H1 (cell line): ENCODE data around the gene ACP3. TPM values are rescaled to one million over a fixed set of nuclear protein-coding genes. Genes with fewer than 3 reads are reported as not detected.

Experiments used
- CTCF ChIA-PET: fragments of 300-600 bp; sonication (Branson Sonifier 250); formaldehyde crosslinking; loops from one replicate; lab custom pipeline; 2021; ENCODE audit not compliant: partially characterized antibody; lab: Charles Lee
- POLR2A ChIA-PET: fragments of 300-600 bp; sonication (Branson Sonifier 250); formaldehyde crosslinking; loops from one replicate; lab custom pipeline; 2021; ENCODE audit warnings: inconsistent platforms; ENCODE audit not compliant: partially characterized antibody; lab: Charles Lee
- DNase-seq, 2 experiments: peaks; one replicate each; pipeline versions ENCODE4 v3.0.0 to v3.0.0-alpha.2; 2010 to 2022; ENCODE audit warnings: low spot score in 2 of 2, low read depth in 1 of 2, mixed read lengths in 1 of 2
- FAIRE-seq: peaks from 2 replicates; lab custom pipeline; 2011; peaks lifted over from hg19 to GRCh38; lab: Jason Lieb, UNC
- H2AFZ ChIP-seq: 2 replicates; pipeline ENCODE4 v1.8.1; 2012; ENCODE audit warnings: low read length, inconsistent platforms
- H2AK5ac ChIP-seq: 2 replicates; pipeline ENCODE4 v1.6.1; 2013; ENCODE audit warnings: low read depth, low read length
- H2BK120ac ChIP-seq: replicated peaks from 2 replicates; pipeline ENCODE3; 2013; ENCODE audit warnings: low read depth, low read length, inconsistent platforms
- H2BK12ac ChIP-seq: 2 replicates; pipeline ENCODE4 v1.6.1; 2013; ENCODE audit warnings: low read depth, low read length
- H2BK15ac ChIP-seq: 2 replicates; pipeline ENCODE4 v1.6.1; 2013; ENCODE audit warnings: low read length
- H2BK20ac ChIP-seq: 2 replicates; pipeline ENCODE4 v1.6.1; 2013; ENCODE audit warnings: low read length
- H2BK5ac ChIP-seq: 2 replicates; pipeline ENCODE4 v1.6.1; 2013; ENCODE audit warnings: low read depth, low read length
- H3K14ac ChIP-seq: 2 replicates; pipeline ENCODE4 v1.6.1; 2013; ENCODE audit warnings: inconsistent platforms; ENCODE audit not compliant: insufficient read length
- H3K18ac ChIP-seq: 2 replicates; pipeline ENCODE4 v1.6.1; 2013; ENCODE audit warnings: low read length; ENCODE audit errors: extremely low read depth
- H3K23ac ChIP-seq: 2 replicates; pipeline ENCODE4 v1.6.1; 2013; ENCODE audit warnings: inconsistent platforms; ENCODE audit not compliant: insufficient read length
- H3K23me2 ChIP-seq: 2 replicates; pipeline ENCODE4 v1.6.1; 2013; ENCODE audit warnings: low read depth, low read length
- H3K27ac ChIP-seq: 2 replicates; pipeline ENCODE4 v1.6.1; 2011; ENCODE audit warnings: low read depth, low read length, inconsistent platforms
- H3K27me3 ChIP-seq, 4 experiments: replicated peaks in 1 of 4; 1 replicate in 1 of 4; 2 replicates in 3 of 4; pipeline versions ENCODE4 v1.6.1 to v1.8.1; 2011 to 2013; ENCODE audit warnings: low read length in 3 of 4, mild to moderate bottlenecking in 3 of 4, inconsistent platforms in 2 of 4, mixed read lengths in 2 of 4, moderate library complexity in 1 of 4; ENCODE audit not compliant: control insufficient read depth in 3 of 4, insufficient read depth in 3 of 4; ENCODE audit errors: extremely low read depth in 1 of 4
- H3K36me3 ChIP-seq, 4 experiments: 2 replicates each; pipeline versions ENCODE4 v1.6.1 to v1.8.1; 2011 to 2013; ENCODE audit warnings: mild to moderate bottlenecking in 4 of 4, low read length in 3 of 4, moderate library complexity in 2 of 4, control low read depth in 1 of 4, inconsistent platforms in 1 of 4; ENCODE audit not compliant: insufficient read depth in 4 of 4, control insufficient read depth in 2 of 4
- H3K4ac ChIP-seq: replicated peaks from 2 replicates; pipeline ENCODE3; 2013; ENCODE audit warnings: low read length, low read depth, mixed read lengths, inconsistent platforms; ENCODE audit not compliant: insufficient read length
- H3K4me1 ChIP-seq, 4 experiments: replicated peaks in 1 of 4; 1 replicate in 1 of 4; 2 replicates in 3 of 4; pipeline versions ENCODE4 v1.6.1 to v1.8.1; 2011 to 2013; ENCODE audit warnings: low read length in 3 of 4, inconsistent platforms in 2 of 4, mixed read lengths in 1 of 4; ENCODE audit not compliant: insufficient read depth in 4 of 4, control insufficient read depth in 3 of 4
- H3K4me2 ChIP-seq, 2 experiments: 2 replicates each; pipeline versions ENCODE4 v1.6.1 to v1.8.1; 2011 to 2013; ENCODE audit warnings: low read depth in 2 of 2, low read length in 2 of 2, control low read depth in 1 of 2, inconsistent platforms in 1 of 2, mild to moderate bottlenecking in 1 of 2; ENCODE audit not compliant: insufficient read depth in 1 of 2
- H3K4me3 ChIP-seq, 4 experiments: fragments of 200-600, 300-600 bp in 1 of 4; sonication (generic), shearing (Covaris generic), sonication (Bioruptor Twin) in 1 of 4; 2 replicates each; pipeline versions ENCODE4 v1.5.1 to v1.8.1; 2011 to 2016; ENCODE audit warnings: low read length in 4 of 4, low read depth in 3 of 4, control low read depth in 2 of 4, inconsistent platforms in 2 of 4, mild to moderate bottlenecking in 2 of 4, mixed read lengths in 1 of 4, moderate library complexity in 1 of 4; ENCODE audit not compliant: insufficient read depth in 2 of 4; ENCODE audit errors: extremely low read depth in 1 of 4
- H3K56ac ChIP-seq: replicated peaks from 2 replicates; pipeline ENCODE3; 2013; ENCODE audit warnings: low read depth, mild to moderate bottlenecking, mixed read lengths, low read length, inconsistent platforms; ENCODE audit not compliant: insufficient read length
- H3K79me1 ChIP-seq: 2 replicates; pipeline ENCODE4 v1.6.1; 2013; ENCODE audit warnings: low read depth, low read length, control low read depth
- H3K79me2 ChIP-seq, 2 experiments: 2 replicates each; pipeline versions ENCODE4 v1.6.1 to v1.8.1; 2012 to 2013; ENCODE audit warnings: low read length in 2 of 2, mild to moderate bottlenecking in 2 of 2, inconsistent platforms in 1 of 2; ENCODE audit not compliant: insufficient read depth in 2 of 2, control insufficient read depth in 1 of 2
- H3K9ac ChIP-seq, 4 experiments: replicated peaks in 1 of 4; 1 replicate in 1 of 4; 2 replicates in 3 of 4; pipeline versions ENCODE4 v1.6.1 to v1.8.1; 2011 to 2013; ENCODE audit warnings: low read depth in 3 of 4, low read length in 3 of 4, control low read depth in 2 of 4, mild to moderate bottlenecking in 2 of 4, moderate library complexity in 2 of 4, inconsistent platforms in 1 of 4; ENCODE audit errors: extremely low read depth in 1 of 4
- H3K9me3 ChIP-seq, 2 experiments: 2 replicates each; pipeline versions ENCODE4 v1.6.1 to v1.8.1; 2012 to 2013; ENCODE audit warnings: mild to moderate bottlenecking in 2 of 2, moderate library complexity in 2 of 2, control low read depth in 1 of 2, inconsistent platforms in 1 of 2, low read depth in 1 of 2, low read length in 1 of 2, mixed read lengths in 1 of 2; ENCODE audit not compliant: insufficient read depth in 2 of 2
- H4K20me1 ChIP-seq, 2 experiments: replicated peaks in 1 of 2; 2 replicates each; pipeline versions ENCODE3 to v1.8.1; 2011 to 2013; ENCODE audit warnings: inconsistent platforms in 2 of 2, low read length in 2 of 2, mild to moderate bottlenecking in 1 of 2; ENCODE audit not compliant: insufficient read depth in 2 of 2, control insufficient read depth in 1 of 2
- H4K5ac ChIP-seq: 2 replicates; pipeline ENCODE4 v1.6.1; 2013; ENCODE audit warnings: low read length, low read depth, mixed read lengths, inconsistent platforms; ENCODE audit not compliant: insufficient read length
- H4K8ac ChIP-seq: 2 replicates; pipeline ENCODE4 v1.8.0; 2013; ENCODE audit warnings: mild to moderate bottlenecking, moderate library complexity, low read length, inconsistent platforms; ENCODE audit not compliant: insufficient read depth; ENCODE audit errors: extremely low read depth
- H4K91ac ChIP-seq: replicated peaks from 2 replicates; pipeline ENCODE3; 2013; ENCODE audit warnings: low read length, mixed read lengths, inconsistent platforms; ENCODE audit not compliant: insufficient read length
- CTCF ChIP-seq, 3 experiments: IDR thresholded peaks; 1 replicate in 2 of 3; 2 replicates in 1 of 3; pipeline versions ENCODE4 v1.5.1 to v1.6.1; 2011; ENCODE audit warnings: low read length in 3 of 3, mild to moderate bottlenecking in 3 of 3, inconsistent platforms in 2 of 3, low read depth in 1 of 3, moderate library complexity in 1 of 3; ENCODE audit not compliant: insufficient read depth in 1 of 3; ENCODE audit errors: control extremely low read depth in 1 of 3
- E2F6 ChIP-seq: IDR thresholded peaks from 2 replicates; pipeline ENCODE4 v1.6.1; 2012; ENCODE audit warnings: inconsistent platforms
- KDM1A ChIP-seq: fragments of 200-600, 300-600 bp; sonication (generic); IDR thresholded peaks from 2 replicates; pipeline ENCODE4 v1.7.1; 2016; ENCODE audit warnings: mild to moderate bottlenecking, low read length, borderline replicate concordance
- KDM5A ChIP-seq: fragments of 200-600 bp; IDR thresholded peaks from 2 replicates; pipeline ENCODE4 v1.7.1; 2012; ENCODE audit warnings: mild to moderate bottlenecking, low read length, inconsistent platforms, mixed read lengths
- MAX ChIP-seq: IDR thresholded peaks from 2 replicates; pipeline ENCODE4 v1.6.1; 2012; ENCODE audit warnings: inconsistent platforms
- SIRT6 ChIP-seq: IDR thresholded peaks from one replicate; pipeline ENCODE4 v1.7.1; 2012; ENCODE audit warnings: low read length, inconsistent platforms
- WGBS, 2 experiments: shearing (Covaris generic) in 1 of 2; methylation state at CpG; one replicate each; pipeline versions ENCODE4 v1.1.6 to v1.1.7; 2013 to 2015; ENCODE audit warnings: low lambda C conversion rate in 2 of 2, mixed read lengths in 2 of 2, inconsistent platforms in 1 of 2, low coverage in 1 of 2, missing lambda C conversion rate in 1 of 2; ENCODE audit not compliant: insufficient replicate concordance in 2 of 2, insufficient coverage in 1 of 2, insufficient read length in 1 of 2; ENCODE audit errors: extremely low coverage in 1 of 2, missing lambda C conversion rate in 1 of 2; 5-methylcytosine and 5-hydroxymethylcytosine counted together
- polyA plus RNA-seq, 7 experiments: library from polyadenylated mRNA; depleted of rRNA in 3 of 7; stranded (reverse) in 5 of 7; unstranded in 2 of 7; fragments of >200 nt in 5 of 7; fragments of 200-250 nt in 2 of 7; gene quantifications; 1 replicate in 5 of 7; 2 replicates in 1 of 7; 4 replicates in 1 of 7; pipeline versions ENCODE4 v1.2.1 to v1.2.3, GENCODE V29; 2011 to 2013; ENCODE audit warnings: missing spikeins in 2 of 7, mixed read lengths in 2 of 7
- total RNA-seq: library from RNA; stranded (reverse); fragmentation: NEBNext Ultra II Directional; extraction: Animal tissue kit (Norgen Biotek cat#: 25700); gene quantifications from 2 replicates; pipeline ENCODE4 v1.2.1, GENCODE V29; 2021
- TF ChIP-seq, protein P1 (sequence below): IDR thresholded peaks from 2 replicates; pipeline ENCODE4 v1.6.1; 2012; ENCODE audit warnings: low read length, inconsistent platforms

Gene ACP3
- total and polyA plus RNA-seq, 2 of the 8 experiments (the other 6 are each of a cell fraction or from before 2014, with no cell fraction given), result 1.2 to 1.4 TPM

- Histone ChIP-seq H3K79me1 (no peaks in the 10 kb centered on the region), H3K18ac (no peak overlapping the region), H3K9me3 (no peaks in the 10 kb centered on the region; a peak in 1 of 4 replicates), H2BK5ac (no peak overlapping the region), H3K27ac (no peak overlapping the region), H2AK5ac (peak overlapping the region; percentile 56; the same call in 1 of the 2 replicates), H3K27me3 (no peaks in the 10 kb centered on the region), H3K4me3 (no peak overlapping the region), H3K36me3 (no peaks in the 10 kb centered on the region), H4K20me1 (no peaks in the 10 kb centered on the region), H3K23ac (no peak overlapping the region), H3K9ac (no peak overlapping the region), H2BK20ac (no peak overlapping the region), H2BK120ac (no peak overlapping the region), H3K14ac (no peak overlapping the region), H3K79me2 (no peaks in the 10 kb centered on the region), H2BK15ac (0 out of 2 replicates have a peak overlapping the region, but pooled peaks have one; percentile 61), H4K8ac (no peak overlapping the region), H3K4me2 (no peak overlapping the region), H3K56ac (no peak overlapping the region), H3K23me2 (no peaks in the 10 kb centered on the region), H4K5ac (no peak overlapping the region), H2BK12ac (no peak overlapping the region), H3K4me1 (0 out of 7 replicates have a peak, but pooled peaks cover 0 to 5% (median 0%) of the 10 kb centered on the region in 4 experiments), H3K4ac (no peak overlapping the region), H2AFZ (no peak overlapping the region), H4K91ac (no peak overlapping the region)
- ChIA-PET CTCF (interaction anchor here (0.7 to 15.4 kb wide), 12 partner anchors 13 to 151 kb away, joined by 3 to 486 read pairs (median 4); no protein-coding TSS in a partner anchor), POLR2A (interaction anchor here (3.9 to 6.2 kb wide), 2 partner anchors 13 to 43 kb away, joined by 26 to 32 read pairs; no protein-coding TSS in a partner anchor)
- DNase-seq, result no peak
- no peak for FAIRE-seq
- WGBS, 2 experiments, result 67% methylated on average over 1 of the region's 1 CpG; no CpG with 5 or more reads in 1 of the 2 experiments
- TF ChIP-seq, protein P1, sequence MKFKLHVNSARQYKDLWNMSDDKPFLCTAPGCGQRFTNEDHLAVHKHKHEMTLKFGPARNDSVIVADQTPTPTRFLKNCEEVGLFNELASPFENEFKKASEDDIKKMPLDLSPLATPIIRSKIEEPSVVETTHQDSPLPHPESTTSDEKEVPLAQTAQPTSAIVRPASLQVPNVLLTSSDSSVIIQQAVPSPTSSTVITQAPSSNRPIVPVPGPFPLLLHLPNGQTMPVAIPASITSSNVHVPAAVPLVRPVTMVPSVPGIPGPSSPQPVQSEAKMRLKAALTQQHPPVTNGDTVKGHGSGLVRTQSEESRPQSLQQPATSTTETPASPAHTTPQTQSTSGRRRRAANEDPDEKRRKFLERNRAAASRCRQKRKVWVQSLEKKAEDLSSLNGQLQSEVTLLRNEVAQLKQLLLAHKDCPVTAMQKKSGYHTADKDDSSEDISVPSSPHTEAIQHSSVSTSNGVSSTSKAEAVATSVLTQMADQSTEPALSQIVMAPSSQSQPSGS, result no peak
- no peak for TF ChIP-seq E2F6
- TF ChIP-seq SIRT6, result no peak
- no peak for TF ChIP-seq KDM5A
- no peak for TF ChIP-seq KDM1A
- TF ChIP-seq MAX, result no peak
- peak in 2 of 3 experiments; percentile 4 to 13; a peak in 2 of 4 replicates for TF ChIP-seq CTCF (IDR thresholded peaks at IDR 0.05; ENCODE audit: control extremely low read depth in 1 of 3, insufficient read depth in 1 of 3, low read depth in 1 of 3, low read length in 3 of 3)
These were observed 77.9 kb downstream of the ACP3 start for GRCh38 chr3:132395126-132395525.
